GM12878 (cell line): ENCODE data around the gene IGIP. TPM values are rescaled to one million over a fixed set of nuclear protein-coding genes. Genes with fewer than 3 reads are reported as not detected.

Experiments
- BMI1 ChIP-seq: fragments of 450-650 bp; IDR thresholded peaks from 2 replicates; pipeline ENCODE4 v1.6.1; 2016; ENCODE audit warnings: mild to moderate bottlenecking, moderate library complexity, borderline replicate concordance
- CHD2 ChIP-seq: IDR thresholded peaks from 2 replicates; pipeline ENCODE4 v1.6.1; 2011; ENCODE audit warnings: low read depth, low read length, improper control_type of control experiment, borderline replicate concordance
- FOXM1 ChIP-seq: IDR thresholded peaks from 2 replicates; pipeline ENCODE4 v1.6.1; 2012; ENCODE audit warnings: low read depth, mild to moderate bottlenecking, inconsistent platforms, low read length, moderate library complexity
- GATAD2B ChIP-seq: fragments of 450-650 bp; conservative IDR thresholded peaks from 2 replicates; pipeline ENCODE4 v1.6.1; 2017; ENCODE audit warnings: low read depth, mild to moderate bottlenecking, moderate library complexity
- IKZF2 ChIP-seq, 2 experiments: fragments of 450-650 bp; IDR thresholded peaks; 2 replicates each; pipeline ENCODE4 v1.6.1; 2017; ENCODE audit warnings: mild to moderate bottlenecking in 2 of 2, moderate library complexity in 2 of 2
- MXI1 ChIP-seq: fragments of 150-350 bp; IDR thresholded peaks from 2 replicates; pipeline ENCODE4 v1.6.1; 2011; ENCODE audit warnings: low read depth, mild to moderate bottlenecking, inconsistent platforms, low read length, improper control_type of control experiment
- MYB ChIP-seq: fragments of 150-350 bp; IDR thresholded peaks from 2 replicates; pipeline ENCODE4 v1.6.1; 2014; ENCODE audit warnings: mild to moderate bottlenecking, low read depth, low read length, borderline replicate concordance
- POLR2A ChIP-seq: IDR thresholded peaks from 2 replicates; pipeline ENCODE4 v1.6.1; 2011; ENCODE audit warnings: low read depth, mild to moderate bottlenecking, low read length
- POLR2AphosphoS2 ChIP-seq: IDR thresholded peaks from 2 replicates; pipeline ENCODE4 v1.6.1; 2011; ENCODE audit warnings: low read depth, mild to moderate bottlenecking, low read length, improper control_type of control experiment, moderate library complexity
- RB1 ChIP-seq: fragments of 450-650 bp; formaldehyde crosslinking; IDR thresholded peaks from 2 replicates; pipeline ENCODE4 v1.6.1; 2017; ENCODE audit warnings: mild to moderate bottlenecking, borderline replicate concordance
- RBBP5 ChIP-seq: fragments of 200-600 bp; sonication (generic); conservative IDR thresholded peaks from 2 replicates; pipeline ENCODE4 v1.6.1; 2016
- SMAD1 ChIP-seq: fragments of 450-650 bp; IDR thresholded peaks from 2 replicates; pipeline ENCODE4 v1.6.1; 2018; ENCODE audit warnings: mild to moderate bottlenecking, low read depth; ENCODE audit not compliant: partially characterized antibody
- SMAD5 ChIP-seq: IDR thresholded peaks from 2 replicates; pipeline ENCODE4 v1.6.1; 2016; ENCODE audit warnings: antibody characterized with exemption, low read depth
- STAT1 ChIP-seq: fragments of 450-650 bp; conservative IDR thresholded peaks from 2 replicates; pipeline ENCODE4 v1.6.1; 2014; ENCODE audit warnings: antibody characterized with exemption, mild to moderate bottlenecking
- ZBTB4 ChIP-seq: fragments of 450-650 bp; formaldehyde crosslinking; IDR thresholded peaks from 2 replicates; pipeline ENCODE4 v1.4.0; 2022; ENCODE audit warnings: mild to moderate bottlenecking, moderate library complexity
- ZNF622 ChIP-seq: fragments of 450-650 bp; IDR thresholded peaks from 2 replicates; pipeline ENCODE4 v1.6.1; 2017; ENCODE audit warnings: mild to moderate bottlenecking, inconsistent platforms
- ZNF687 ChIP-seq: fragments of 450-650 bp; IDR thresholded peaks from 2 replicates; pipeline ENCODE4 v1.6.1; 2017; ENCODE audit warnings: mild to moderate bottlenecking, moderate library complexity
- polyA plus RNA-seq, 11 experiments: library from polyadenylated mRNA; depleted of rRNA in 4 of 11; unstranded in 6 of 11; stranded (reverse) in 5 of 11; fragments of >200 nt; fragmentation: Nextera tagmentation in 4 of 11; fragmentation: Illumina TruSeq in 1 of 11; extraction: Ambion mirVana in 4 of 11; extraction: Trizol in 1 of 11; gene quantifications; 1 replicate in 1 of 11; 2 replicates in 10 of 11; pipeline versions ENCODE4 v1.2.1 to v1.2.3, GENCODE V29; 2011 to 2016; ENCODE audit warnings: inconsistent platforms in 2 of 11, missing spikeins in 2 of 11, low read depth in 1 of 11
- total RNA-seq, 4 experiments: library from RNA; depleted of rRNA in 3 of 4; stranded (reverse); fragments of >200 nt in 3 of 4; fragmentation: Illumina TruSeq in 1 of 4; extraction: Trizol in 1 of 4; gene quantifications; 2 replicates each; pipeline versions ENCODE4 v1.2.1 to v1.2.3, GENCODE V29; 2013 to 2021
- TF ChIP-seq, protein P1 (sequence below): IDR thresholded peaks from 2 replicates; pipeline ENCODE4 v1.6.1; 2011; ENCODE audit warnings: low read depth, mild to moderate bottlenecking, low read length, moderate library complexity, borderline replicate concordance; ENCODE audit errors: extremely low read depth
- TF ChIP-seq, protein P2 (sequence below): IDR thresholded peaks from 2 replicates; pipeline ENCODE4 v1.6.1; 2012; ENCODE audit warnings: low read depth, low read length, improper control_type of control experiment
- TF ChIP-seq, protein P3 (sequence below): fragments of 450-650 bp; formaldehyde crosslinking; IDR thresholded peaks from 2 replicates; pipeline ENCODE4 v1.4.0; 2020; ENCODE audit warnings: mild to moderate bottlenecking, moderate library complexity

Gene IGIP
- total and polyA plus RNA-seq, 10 of the 15 experiments (the other 5 are each of a cell fraction or from before 2014, with no cell fraction given), result 0.58 to 3.3 (median 1.9) TPM

DNA sequence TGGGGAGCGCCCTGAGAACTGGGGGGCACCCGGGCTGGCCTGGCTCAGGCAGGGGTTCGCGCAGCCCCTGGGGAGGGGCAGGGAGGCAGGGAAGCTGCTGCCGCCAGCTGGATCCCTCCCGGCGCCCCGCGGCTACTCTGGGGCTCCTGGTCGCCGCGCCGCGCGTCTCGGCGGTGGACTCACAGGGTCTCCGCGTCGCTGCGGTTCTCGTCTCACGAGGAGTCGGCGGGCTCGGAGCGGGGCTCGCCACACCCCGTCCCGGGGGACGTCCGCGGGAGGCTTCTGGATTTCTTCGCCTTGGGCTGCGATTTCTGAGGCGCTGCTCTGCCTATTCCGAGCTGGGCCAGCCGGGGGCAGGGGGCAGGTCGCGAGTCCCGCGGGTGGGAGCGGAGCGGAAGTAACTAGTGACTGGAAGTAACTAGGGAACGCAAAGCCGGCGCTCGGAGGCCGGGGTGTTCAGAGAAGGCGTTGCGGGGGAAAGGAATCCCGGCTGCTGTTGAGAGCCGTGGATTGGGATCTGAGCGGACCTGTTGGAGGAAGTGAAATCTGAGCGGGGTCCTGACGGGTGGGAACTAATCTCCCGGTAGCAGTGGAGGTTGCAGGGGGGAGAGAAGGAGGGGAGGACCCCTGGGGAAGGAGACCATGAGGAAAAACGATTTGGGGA is 49.8 kb downstream of the IGIP start (continued):
- TF ChIP-seq ZNF687 (no peak), BMI1 (no peak), POLR2AphosphoS2 (no peak), MYB (no peak), MXI1 (no peak), IKZF2 (IDR thresholded peaks at IDR 0.05) (peak; percentile 74 to 76), GATAD2B (peak; percentile 65), SMAD5 (no peak), ZNF622 (no peak), RBBP5 (no peak), CHD2 (no peak), RB1 (no peak), SMAD1 (no peak), ZBTB4 (CRISPR knock-in tag) (no peak), FOXM1 (no peak), POLR2A (no peak; the same call in 1 of the 2 replicates), STAT1 (no peak)
- TF ChIP-seq, protein P1, sequence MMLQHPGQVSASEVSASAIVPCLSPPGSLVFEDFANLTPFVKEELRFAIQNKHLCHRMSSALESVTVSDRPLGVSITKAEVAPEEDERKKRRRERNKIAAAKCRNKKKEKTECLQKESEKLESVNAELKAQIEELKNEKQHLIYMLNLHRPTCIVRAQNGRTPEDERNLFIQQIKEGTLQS, result no peak
- TF ChIP-seq, protein P2, sequence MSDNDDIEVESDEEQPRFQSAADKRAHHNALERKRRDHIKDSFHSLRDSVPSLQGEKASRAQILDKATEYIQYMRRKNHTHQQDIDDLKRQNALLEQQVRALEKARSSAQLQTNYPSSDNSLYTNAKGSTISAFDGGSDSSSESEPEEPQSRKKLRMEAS, result no peak
- TF ChIP-seq, protein P3, sequence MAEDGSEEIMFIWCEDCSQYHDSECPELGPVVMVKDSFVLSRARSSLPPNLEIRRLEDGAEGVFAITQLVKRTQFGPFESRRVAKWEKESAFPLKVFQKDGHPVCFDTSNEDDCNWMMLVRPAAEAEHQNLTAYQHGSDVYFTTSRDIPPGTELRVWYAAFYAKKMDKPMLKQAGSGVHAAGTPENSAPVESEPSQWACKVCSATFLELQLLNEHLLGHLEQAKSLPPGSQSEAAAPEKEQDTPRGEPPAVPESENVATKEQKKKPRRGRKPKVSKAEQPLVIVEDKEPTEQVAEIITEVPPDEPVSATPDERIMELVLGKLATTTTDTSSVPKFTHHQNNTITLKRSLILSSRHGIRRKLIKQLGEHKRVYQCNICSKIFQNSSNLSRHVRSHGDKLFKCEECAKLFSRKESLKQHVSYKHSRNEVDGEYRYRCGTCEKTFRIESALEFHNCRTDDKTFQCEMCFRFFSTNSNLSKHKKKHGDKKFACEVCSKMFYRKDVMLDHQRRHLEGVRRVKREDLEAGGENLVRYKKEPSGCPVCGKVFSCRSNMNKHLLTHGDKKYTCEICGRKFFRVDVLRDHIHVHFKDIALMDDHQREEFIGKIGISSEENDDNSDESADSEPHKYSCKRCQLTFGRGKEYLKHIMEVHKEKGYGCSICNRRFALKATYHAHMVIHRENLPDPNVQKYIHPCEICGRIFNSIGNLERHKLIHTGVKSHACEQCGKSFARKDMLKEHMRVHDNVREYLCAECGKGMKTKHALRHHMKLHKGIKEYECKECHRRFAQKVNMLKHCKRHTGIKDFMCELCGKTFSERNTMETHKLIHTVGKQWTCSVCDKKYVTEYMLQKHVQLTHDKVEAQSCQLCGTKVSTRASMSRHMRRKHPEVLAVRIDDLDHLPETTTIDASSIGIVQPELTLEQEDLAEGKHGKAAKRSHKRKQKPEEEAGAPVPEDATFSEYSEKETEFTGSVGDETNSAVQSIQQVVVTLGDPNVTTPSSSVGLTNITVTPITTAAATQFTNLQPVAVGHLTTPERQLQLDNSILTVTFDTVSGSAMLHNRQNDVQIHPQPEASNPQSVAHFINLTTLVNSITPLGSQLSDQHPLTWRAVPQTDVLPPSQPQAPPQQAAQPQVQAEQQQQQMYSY (CRISPR knock-in tag), result no peak
